ENCODE results near the gene FAAP24.
"Not testable (repeated sequence)": the region's sequence is repeated elsewhere in the genome, so short reads cannot be mapped to it uniquely, and the experiment has no call there.

The FAAP24 gene

DNA sequence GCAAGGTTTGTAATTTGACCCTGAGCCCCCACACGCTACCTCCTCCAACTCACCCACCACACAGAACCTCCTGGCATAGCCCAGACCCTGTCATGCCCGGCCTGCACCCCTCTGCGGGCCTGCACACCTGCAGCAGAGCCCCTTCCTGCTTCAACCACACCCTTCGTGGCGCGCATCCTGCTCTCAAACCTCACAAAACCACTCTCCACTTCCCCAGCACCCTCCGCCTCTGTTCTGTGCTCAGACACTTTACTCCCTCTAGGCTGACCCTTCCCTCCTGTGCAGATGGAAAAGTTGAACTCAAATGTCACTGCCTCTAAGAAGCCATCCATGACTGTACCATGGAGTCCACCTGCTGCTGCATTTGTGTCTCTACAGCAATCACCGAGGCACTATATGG, 28.5 kb downstream of the FAAP24 start:
- no peak for DNase-seq

DNA sequence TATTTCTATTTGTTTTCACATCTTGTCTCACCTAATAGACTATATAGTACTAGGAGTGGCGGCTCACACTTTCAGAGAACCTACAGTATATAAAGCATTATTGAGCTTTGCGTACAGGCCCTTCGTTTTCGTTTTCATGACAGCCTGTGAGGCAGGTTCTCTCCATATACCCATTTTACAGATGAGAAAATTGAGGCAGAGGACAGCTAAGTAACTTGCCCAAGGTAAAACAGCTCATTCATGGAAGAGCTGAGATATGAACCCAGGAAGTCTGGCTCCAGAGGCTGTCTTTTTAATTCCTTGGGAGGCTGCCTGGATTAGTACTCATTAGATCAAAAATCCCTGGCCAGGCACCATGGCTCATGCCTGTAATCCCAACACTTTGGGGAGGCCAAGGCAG, 28.9 kb downstream of the FAAP24 start:
- DNase-seq: no peak

DNA sequence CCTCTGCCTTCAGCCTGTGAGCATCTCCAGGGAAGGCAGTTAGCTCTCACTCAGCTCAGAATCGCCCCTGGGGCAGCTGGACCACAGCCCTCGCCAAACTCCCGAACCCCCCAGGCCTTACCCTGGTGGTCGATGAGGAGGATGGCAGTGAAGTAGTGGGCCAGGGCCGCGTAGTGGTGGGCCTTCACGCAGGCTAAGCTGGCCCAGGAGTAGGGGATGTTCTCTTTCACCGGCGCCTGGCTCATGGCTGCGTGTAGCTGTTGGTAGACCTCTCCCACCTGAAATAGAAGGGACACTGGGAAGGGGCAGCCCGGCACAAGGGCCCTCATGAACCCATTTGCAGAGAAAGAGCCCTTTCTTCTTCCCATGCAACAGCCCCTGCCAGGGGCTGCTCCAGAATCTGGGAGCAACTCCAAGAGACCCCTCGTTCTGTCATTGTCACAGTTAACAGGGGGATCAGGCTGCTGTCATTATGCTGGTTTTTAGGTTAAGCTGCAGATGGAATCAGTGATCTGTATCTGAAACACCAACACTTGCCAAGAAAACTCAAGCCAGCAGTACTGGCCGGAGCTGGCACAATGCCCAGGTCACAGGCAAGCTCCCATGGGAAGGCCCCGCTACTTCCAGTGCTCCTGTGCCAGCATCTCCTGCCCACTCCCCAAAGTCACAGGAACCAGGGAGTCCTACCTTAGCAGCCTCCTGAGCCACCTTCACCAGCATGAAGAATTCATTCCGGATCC, 30.3 kb downstream of the FAAP24 start:
- not testable (repeated sequence) for DNase-seq

DNA sequence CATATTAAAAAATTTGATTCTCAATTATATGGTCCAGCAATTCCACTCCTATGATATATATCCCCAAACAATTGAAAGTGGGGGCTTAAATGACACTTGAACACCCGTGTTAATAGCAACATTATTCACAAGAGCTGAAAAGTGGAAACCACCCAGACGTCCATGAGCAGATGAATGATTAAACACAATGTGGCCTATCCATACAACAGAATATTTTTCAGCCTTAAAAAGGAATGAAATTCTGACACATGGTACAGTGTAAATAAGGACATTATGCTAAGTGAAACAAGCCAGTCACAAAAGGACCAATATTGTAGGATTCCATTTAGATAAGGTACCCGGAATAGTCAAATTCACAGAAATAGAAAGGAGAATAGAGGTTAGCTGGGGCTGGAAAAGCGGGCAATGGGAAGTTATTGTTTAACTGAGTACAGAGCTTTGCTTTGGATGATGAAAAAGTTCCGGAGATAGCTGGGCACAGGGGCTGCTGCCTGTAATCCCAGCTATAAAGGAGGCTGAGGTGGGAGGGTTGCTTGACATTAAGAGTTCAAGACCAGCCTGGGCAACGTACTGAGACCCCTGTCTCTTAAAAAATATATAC, 31.5 kb downstream of the FAAP24 start:
- not testable (repeated sequence) for DNase-seq

DNA sequence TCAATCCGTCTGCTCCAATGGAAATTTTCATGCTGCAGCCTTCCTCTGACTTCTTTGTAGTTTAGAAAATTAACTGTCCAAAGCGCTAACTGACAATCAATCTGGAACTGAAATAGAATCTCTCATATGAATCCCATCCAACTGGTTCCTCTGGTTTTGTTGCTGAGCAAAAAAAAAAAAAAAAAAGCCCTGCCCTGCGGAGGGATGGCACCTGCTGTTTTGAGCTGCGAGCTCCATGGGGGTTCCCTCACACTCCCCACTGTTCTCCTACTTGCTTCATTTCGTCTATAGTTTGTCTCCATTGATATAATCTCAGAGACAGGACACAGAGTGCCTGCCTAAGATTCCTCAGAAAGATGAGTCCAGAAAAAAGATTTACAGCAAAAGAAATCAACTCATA, 33.4 kb downstream of the FAAP24 start:
- DNase-seq: no peak

DNA sequence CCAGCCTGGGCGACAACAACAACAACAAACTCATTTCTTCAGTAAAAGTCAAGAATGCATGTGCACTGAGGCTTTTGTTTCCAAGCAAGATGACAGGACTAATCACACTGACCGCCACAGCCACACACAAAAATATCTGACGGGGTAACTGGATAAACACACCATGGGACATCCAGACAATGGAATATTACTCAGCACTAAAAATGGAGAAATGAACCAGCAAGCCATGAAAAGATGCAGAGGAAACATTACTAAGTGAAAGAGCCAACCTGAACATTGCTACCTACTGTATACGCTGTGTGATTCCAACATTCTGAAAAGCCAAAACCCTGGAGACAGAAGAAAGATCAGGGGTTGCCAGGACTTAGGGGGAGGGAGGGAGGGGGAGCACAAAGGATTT, 36.7 kb downstream of the FAAP24 start:
- DNase-seq: no peak

DNA sequence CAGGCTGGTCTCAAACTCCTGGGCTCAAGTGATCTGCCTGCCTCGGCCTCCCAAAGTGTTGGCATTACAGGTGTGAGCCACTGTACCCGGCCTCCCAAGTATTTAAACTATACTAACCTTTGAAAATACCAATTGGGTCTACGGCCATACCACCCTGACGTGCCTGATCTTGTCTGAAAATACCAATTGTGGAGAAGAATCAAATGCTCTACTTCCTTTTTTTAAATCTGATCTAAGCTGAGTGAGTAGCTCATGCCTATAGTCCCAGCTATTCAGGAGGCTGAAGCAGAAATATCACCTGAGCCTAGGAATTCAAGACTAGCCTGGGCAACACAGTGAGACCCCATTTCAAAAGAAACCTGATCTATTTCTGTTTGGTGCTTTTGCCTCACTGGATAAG, 38.8 kb downstream of the FAAP24 start:
- DNase-seq: not testable (repeated sequence)

DNA sequence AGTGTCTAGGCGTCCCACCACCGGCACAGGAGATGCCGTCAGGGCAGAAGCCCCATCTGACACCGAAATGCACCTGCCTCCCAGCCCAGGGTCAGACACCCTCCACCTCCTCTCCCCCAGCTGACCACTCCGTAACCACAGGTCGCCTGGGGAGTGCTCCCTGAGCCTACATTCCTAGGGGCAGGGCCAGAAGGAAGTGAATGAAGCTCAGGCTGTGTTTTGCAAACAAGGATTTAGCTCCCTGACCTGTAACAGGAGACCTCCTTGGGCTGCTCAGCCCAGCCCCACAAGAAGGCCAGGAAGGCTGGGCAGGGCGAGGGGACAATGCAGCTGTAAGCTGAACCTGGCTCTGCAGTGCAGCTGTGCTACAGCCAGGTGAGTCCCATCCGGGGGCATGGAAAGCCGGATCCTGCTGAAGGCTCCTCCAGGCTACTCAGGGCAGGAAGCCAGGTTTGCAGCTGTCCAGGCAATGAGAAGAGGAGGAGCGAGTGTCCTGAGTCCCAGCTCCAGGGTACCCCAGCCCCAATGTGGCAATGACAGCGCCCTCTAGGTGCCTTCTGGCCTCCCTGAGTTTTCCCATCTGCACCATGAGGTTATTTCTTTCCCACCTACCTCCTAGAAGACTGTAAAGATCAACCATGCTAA, 50.6 kb downstream of the FAAP24 start:
- no peak for DNase-seq

DNA sequence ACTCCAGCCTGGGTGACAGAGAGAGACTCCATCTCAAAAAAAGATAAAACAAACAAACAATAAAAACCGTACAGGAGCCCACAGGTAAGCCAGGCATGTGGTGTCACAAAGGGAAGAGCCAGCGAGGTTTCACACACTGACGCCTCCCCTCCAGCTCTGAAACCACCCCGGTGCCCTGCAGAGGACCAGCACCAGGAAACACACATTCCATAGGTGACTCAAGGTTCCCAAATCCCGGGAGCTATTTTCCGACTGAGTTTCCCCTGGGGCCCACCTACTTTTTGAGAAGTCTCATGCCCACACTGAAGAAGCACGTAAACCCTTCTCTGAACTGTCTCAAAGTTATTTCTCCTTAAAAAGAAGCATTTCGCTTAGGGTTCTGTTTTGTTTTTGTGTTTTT, 52.4 kb downstream of the FAAP24 start:
- DNase-seq: no peak

DNA sequence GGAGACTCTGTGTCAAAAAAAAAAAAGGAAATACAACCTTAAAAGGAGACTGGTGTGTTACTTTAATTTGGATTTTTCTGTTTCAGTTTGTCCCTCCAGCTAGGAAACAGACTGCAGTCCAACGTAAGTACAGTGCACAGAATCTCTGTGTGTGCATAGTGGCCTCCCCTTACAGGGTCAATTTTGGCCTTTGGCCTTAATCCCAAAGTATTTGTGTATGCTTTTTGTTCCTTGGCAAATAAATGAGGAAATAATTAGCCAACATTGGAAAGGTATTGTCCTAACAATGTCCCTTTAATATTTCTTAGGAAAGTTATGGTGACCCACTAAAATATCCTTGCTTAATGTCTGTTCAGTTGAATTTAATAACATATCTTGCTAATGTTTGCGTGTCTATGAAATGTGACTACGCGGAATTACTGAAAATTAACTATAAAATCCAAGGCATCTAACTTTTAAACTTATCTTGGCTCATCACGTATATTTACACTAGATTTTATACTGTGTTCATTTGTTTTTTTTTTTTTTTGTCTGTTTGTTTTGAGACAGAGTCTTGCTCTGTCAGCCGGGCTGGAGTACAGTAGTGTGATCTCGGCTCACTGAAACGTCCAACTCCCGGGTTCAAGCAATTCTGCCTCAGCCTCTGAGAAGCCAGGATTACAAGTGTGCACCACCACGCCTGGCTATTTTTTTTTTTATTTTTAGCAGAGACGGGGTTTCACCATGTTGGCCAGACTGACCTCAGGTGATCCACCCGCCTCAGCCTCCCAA, 53.6 kb downstream of the FAAP24 start:
- DNase-seq: not testable (repeated sequence)

DNA sequence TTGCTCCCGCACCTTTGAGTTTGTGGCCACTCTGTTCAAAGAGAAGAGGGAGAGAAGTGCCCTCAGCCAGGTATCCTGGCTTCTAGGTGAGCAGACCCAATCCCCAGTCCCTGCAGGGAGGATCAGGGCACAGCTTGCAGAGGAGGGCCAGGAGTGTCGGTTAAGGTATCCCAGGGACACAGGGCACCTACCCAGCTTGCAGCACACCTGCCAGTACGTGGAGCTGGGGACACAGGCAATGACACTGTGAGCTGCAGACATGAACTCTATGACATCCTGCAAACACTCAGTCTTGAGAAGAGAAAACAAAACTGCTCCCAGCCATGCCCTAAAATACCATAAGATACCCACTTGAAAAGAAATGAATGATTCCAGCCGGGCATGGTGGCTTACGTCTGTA, 54.6 kb downstream of the FAAP24 start:
- not testable (repeated sequence) for DNase-seq

Data from activated CD8-positive, alpha-beta memory T cell treated with anti-CD3 and anti-CD28 coated beads, Interleukin-2, amount 50 U/mL, for 4 hours (primary cell).